ENCODE measurements around the gene FAM83E.
"Not testable (repeated sequence)": the region's sequence is repeated elsewhere in the genome, so short reads cannot be mapped to it uniquely, and the experiment has no call there.

FAM83E gene

DNA sequence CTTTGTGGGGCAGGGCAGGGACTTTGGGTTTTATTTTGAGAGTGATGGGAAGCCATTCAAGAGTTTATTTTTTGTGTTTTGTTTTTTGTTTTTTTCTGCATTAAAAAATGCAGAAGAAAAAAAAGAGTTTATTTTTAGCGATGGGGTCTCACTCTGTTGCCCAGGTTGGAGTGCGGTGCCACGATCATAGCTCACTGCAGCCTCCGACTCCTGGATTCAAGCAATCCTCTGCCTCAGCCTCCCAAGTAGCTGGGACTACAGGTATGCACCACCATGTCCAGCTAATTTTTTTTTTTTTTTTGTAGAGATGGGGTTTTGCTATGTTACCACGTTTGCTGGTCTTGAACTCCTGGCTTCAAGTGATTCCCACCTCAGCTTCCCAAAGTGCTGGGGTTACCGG, 43.6 kb upstream of the FAM83E start:
- Histone ChIP-seq H3K27me3 (ENCODE audit: low read length) (no peaks in the 10 kb centered on the region), H3K9ac (ENCODE audit: low read length) (no peak overlapping the region), H3K9me2 (replicated peaks; ENCODE audit: insufficient read depth, low read length) (no peaks in the 10 kb centered on the region), H3K9me3 (ENCODE audit: insufficient read depth, low read length) (no peaks in the 10 kb centered on the region), H3K4me3 (ENCODE audit: insufficient read depth, low read length, poor library complexity, severe bottlenecking) (no peak overlapping the region), H3K27ac (ENCODE audit: low read depth, low read length) (no peak overlapping the region), H3K4me2 (ENCODE audit: low read depth, low read length, poor library complexity, severe bottlenecking) (no peak overlapping the region), H4K20me1 (ENCODE audit: low read depth, low read length) (no peaks in the 10 kb centered on the region), H2AFZ (ENCODE audit: low read depth, low read length, severe bottlenecking) (no peak overlapping the region), H3K36me3 (ENCODE audit: low read length) (no peaks in the 10 kb centered on the region), H3F3A (ENCODE audit: insufficient read depth) (no peaks in the 10 kb centered on the region), H3K79me2 (ENCODE audit: insufficient read depth, low read length) (no peaks in the 10 kb centered on the region)
- TF ChIP-seq EZH2phosphoT487 (conservative IDR thresholded peaks at IDR 0.05; ENCODE audit: low read length) = no peak
- TF ChIP-seq, protein P1, sequence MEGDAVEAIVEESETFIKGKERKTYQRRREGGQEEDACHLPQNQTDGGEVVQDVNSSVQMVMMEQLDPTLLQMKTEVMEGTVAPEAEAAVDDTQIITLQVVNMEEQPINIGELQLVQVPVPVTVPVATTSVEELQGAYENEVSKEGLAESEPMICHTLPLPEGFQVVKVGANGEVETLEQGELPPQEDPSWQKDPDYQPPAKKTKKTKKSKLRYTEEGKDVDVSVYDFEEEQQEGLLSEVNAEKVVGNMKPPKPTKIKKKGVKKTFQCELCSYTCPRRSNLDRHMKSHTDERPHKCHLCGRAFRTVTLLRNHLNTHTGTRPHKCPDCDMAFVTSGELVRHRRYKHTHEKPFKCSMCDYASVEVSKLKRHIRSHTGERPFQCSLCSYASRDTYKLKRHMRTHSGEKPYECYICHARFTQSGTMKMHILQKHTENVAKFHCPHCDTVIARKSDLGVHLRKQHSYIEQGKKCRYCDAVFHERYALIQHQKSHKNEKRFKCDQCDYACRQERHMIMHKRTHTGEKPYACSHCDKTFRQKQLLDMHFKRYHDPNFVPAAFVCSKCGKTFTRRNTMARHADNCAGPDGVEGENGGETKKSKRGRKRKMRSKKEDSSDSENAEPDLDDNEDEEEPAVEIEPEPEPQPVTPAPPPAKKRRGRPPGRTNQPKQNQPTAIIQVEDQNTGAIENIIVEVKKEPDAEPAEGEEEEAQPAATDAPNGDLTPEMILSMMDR (IDR thresholded peaks at IDR 0.05; ENCODE audit: insufficient read depth, low read length, poor library complexity, severe bottlenecking) = no peak

DNA sequence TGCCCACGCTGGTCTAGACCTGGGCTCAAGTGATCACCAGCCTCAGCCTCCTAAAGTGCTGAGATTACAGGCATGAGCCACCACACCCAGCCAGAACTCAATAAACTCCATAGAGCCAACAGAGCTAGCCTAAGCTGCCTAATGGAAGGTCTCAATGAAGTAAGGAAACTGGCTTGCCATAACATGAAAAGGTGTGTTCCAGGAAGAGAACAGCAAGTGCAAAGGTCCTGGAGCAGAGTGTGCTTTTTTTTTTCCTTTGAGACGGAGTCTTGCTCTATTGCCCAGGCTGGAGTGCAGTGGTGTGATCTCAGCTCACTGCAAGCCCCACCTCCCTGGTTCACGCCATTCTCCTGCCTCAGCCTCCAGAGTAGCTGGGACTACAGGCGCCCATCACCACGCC, 43.0 kb upstream of the FAM83E start:
- not testable (repeated sequence) for H3K9me2 ChIP-seq (replicated peaks; ENCODE audit: insufficient read depth, low read length); H3K36me3 ChIP-seq (ENCODE audit: low read length); H3K27ac ChIP-seq (ENCODE audit: low read depth, low read length); H2AFZ ChIP-seq (ENCODE audit: low read depth, low read length, severe bottlenecking); H3K4me3 ChIP-seq (ENCODE audit: insufficient read depth, low read length, poor library complexity, severe bottlenecking); H3K27me3 ChIP-seq (ENCODE audit: low read length); H3K79me2 ChIP-seq (ENCODE audit: insufficient read depth, low read length); H3F3A ChIP-seq (ENCODE audit: insufficient read depth); H3K4me2 ChIP-seq (ENCODE audit: low read depth, low read length, poor library complexity, severe bottlenecking); H4K20me1 ChIP-seq (ENCODE audit: low read depth, low read length); H3K9ac ChIP-seq (ENCODE audit: low read length); H3K9me3 ChIP-seq (ENCODE audit: insufficient read depth, low read length)

- no peaks in the 10 kb centered on the region for H3K9me2 ChIP-seq (replicated peaks; ENCODE audit: insufficient read depth, low read length)
- TF ChIP-seq, protein P1 (IDR thresholded peaks at IDR 0.05; ENCODE audit: insufficient read depth, low read length, poor library complexity, severe bottlenecking) = no peak
- no peak for TF ChIP-seq EZH2phosphoT487 (conservative IDR thresholded peaks at IDR 0.05; ENCODE audit: low read length)
- H3K9me3 ChIP-seq (ENCODE audit: insufficient read depth, low read length) = no peaks in the 10 kb centered on the region
- H3K9ac ChIP-seq (ENCODE audit: low read length) = no peak overlapping the region
- H3K27me3 ChIP-seq (ENCODE audit: low read length) = no peaks in the 10 kb centered on the region
- H4K20me1 ChIP-seq (ENCODE audit: low read depth, low read length) = no peaks in the 10 kb centered on the region
- H3K4me2 ChIP-seq (ENCODE audit: low read depth, low read length, poor library complexity, severe bottlenecking) = no peak overlapping the region
- H2AFZ ChIP-seq (ENCODE audit: low read depth, low read length, severe bottlenecking) = no peak overlapping the region
- no peak overlapping the region for H3K27ac ChIP-seq (ENCODE audit: low read depth, low read length)
- no peak overlapping the region for H3K4me3 ChIP-seq (ENCODE audit: insufficient read depth, low read length, poor library complexity, severe bottlenecking)
- no peaks in the 10 kb centered on the region for H3F3A ChIP-seq (ENCODE audit: insufficient read depth)
- H3K36me3 ChIP-seq (ENCODE audit: low read length) = no peaks in the 10 kb centered on the region
- H3K79me2 ChIP-seq (ENCODE audit: insufficient read depth, low read length) = no peaks in the 10 kb centered on the region
These were observed 42.1 kb upstream of the FAM83E start for GRCh38 chr19:48656840-48657474.

DNA sequence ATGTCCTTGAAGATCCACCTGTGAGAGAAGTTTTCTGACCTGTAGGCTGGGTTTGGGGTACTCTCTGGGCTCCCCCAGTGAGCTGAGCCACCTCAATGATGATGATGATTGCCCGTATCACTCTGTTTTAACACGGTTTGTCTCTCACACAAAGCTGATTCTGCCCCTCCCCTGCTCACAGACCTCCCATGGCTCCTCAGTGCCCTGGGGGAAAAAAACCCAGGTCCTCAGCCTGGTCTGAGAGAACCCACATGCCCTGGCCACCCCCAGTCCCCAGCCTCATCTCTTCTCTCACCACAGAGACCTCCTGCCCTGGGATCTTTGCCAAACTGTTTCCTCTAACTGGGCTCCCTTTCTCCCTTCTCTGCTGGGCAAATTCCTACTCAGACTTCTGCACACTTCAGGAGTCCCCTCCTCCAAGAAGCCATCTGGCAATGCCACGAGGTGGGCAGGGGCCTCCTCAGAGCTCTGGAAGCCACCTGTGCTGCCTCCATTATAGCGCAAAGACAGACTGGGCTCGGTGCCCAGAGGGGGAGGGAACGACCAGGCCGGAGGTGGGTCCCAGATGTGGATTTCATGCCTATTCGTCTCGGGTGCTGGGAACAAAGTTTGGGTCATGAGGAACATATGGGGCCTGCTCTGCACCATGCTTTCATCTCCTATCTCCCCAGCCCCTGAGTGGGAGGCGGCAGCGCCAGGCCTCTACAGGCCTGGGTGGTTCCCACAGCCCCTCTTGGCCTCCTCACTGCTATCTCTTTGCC, 39.6 kb upstream of the FAM83E start:
- no peak overlapping the region for H3K27ac ChIP-seq (ENCODE audit: low read depth, low read length)
- H3K9me3 ChIP-seq (ENCODE audit: insufficient read depth, low read length) = no peaks in the 10 kb centered on the region
- H3K9ac ChIP-seq (ENCODE audit: low read length) = no peak overlapping the region
- H3K36me3 ChIP-seq (ENCODE audit: low read length) = no peaks in the 10 kb centered on the region
- H3K9me2 ChIP-seq (replicated peaks; ENCODE audit: insufficient read depth, low read length) = no peaks in the 10 kb centered on the region
- H3F3A ChIP-seq (ENCODE audit: insufficient read depth) = no peaks in the 10 kb centered on the region
- no peak overlapping the region for H3K4me3 ChIP-seq (ENCODE audit: insufficient read depth, low read length, poor library complexity, severe bottlenecking)
- H3K79me2 ChIP-seq (ENCODE audit: insufficient read depth, low read length) = no peaks in the 10 kb centered on the region
- H3K27me3 ChIP-seq (ENCODE audit: low read length) = no peaks in the 10 kb centered on the region
- H4K20me1 ChIP-seq (ENCODE audit: low read depth, low read length) = no peaks in the 10 kb centered on the region
- H2AFZ ChIP-seq (ENCODE audit: low read depth, low read length, severe bottlenecking) = no peak overlapping the region
- no peak overlapping the region for H3K4me2 ChIP-seq (ENCODE audit: low read depth, low read length, poor library complexity, severe bottlenecking)
- TF ChIP-seq, protein P1 (IDR thresholded peaks at IDR 0.05; ENCODE audit: insufficient read depth, low read length, poor library complexity, severe bottlenecking) = no peak
- no peak for TF ChIP-seq EZH2phosphoT487 (conservative IDR thresholded peaks at IDR 0.05; ENCODE audit: low read length)
